ENCODE data around the gene ALDH1L2. TPM values are rescaled to one million over a fixed set of nuclear protein-coding genes. Genes with fewer than 3 reads are reported as not detected.

ALDH1L2 gene
- total RNA-seq, 4 donors from 2014 or later: 4.0 to 8.1 (median 7.1) TPM

- no peak for TF ChIP-seq CTCF (IDR thresholded peaks at IDR 0.05)
- TF ChIP-seq POLR2A (IDR thresholded peaks at IDR 0.05): no peak
- no peak for TF ChIP-seq POLR2AphosphoS5 (IDR thresholded peaks at IDR 0.05)
- no peak for TF ChIP-seq EP300 (IDR thresholded peaks at IDR 0.05)
- H3K36me3 ChIP-seq: no peaks in the 10 kb centered on the region
- no peak for ATAC-seq
- no peaks in the 10 kb centered on the region for H3K9me3 ChIP-seq
- H3K27me3 ChIP-seq: no peaks in the 10 kb centered on the region
- no peaks in the 10 kb centered on the region for H3K4me1 ChIP-seq
- 80% methylated on average over 1 of the region's 4 CpGs; no CpG with 5 or more reads in 1 of the 2 donors for WGBS, 2 donors (ENCODE audit: low coverage in 1 of 2)
- H3K4me3 ChIP-seq: no peak overlapping the region
- H3K27ac ChIP-seq: no peak overlapping the region
Observed at GRCh38 chr12:104975587-104976343, 108.5 kb downstream of the ALDH1L2 start.

GRCh38 chr12:104974626-104975290 is 109.5 kb downstream of the ALDH1L2 start:
- TF ChIP-seq CTCF (IDR thresholded peaks at IDR 0.05): no peak
- no peak for TF ChIP-seq POLR2AphosphoS5 (IDR thresholded peaks at IDR 0.05)
- Histone ChIP-seq H3K27ac (no peak overlapping the region), H3K36me3 (no peaks in the 10 kb centered on the region), H3K4me3 (no peak overlapping the region), H3K4me1 (no peaks in the 10 kb centered on the region), H3K27me3 (no peaks in the 10 kb centered on the region), H3K9me3 (no peaks in the 10 kb centered on the region)
- 61% methylated on average over 2 to 5 of the region's 7 CpGs for WGBS, 2 donors (ENCODE audit: low coverage in 1 of 2)
- peak; percentile 41 for ATAC-seq

GRCh38 chr12:104973250-104973649 is 111.0 kb downstream of the ALDH1L2 start:
- Histone ChIP-seq H3K9me3 (no peaks in the 10 kb centered on the region), H3K4me3 (no peak overlapping the region)
- WGBS, 2 donors (ENCODE audit: low coverage in 1 of 2): 94% methylated on average over 4 to 5 of the region's 5 CpGs

GRCh38 chr12:104971306-104971705 is 113.0 kb downstream of the ALDH1L2 start:
- Histone ChIP-seq H3K27ac (no peak overlapping the region), H3K4me3 (no peak overlapping the region), H3K27me3 (no peaks in the 10 kb centered on the region), H3K4me1 (no peaks in the 10 kb centered on the region), H3K9me3 (no peaks in the 10 kb centered on the region), H3K36me3 (no peaks in the 10 kb centered on the region)
- 51 to 73% methylated on average over 2 to 4 of the region's 5 CpGs for WGBS, 2 donors (ENCODE audit: low coverage in 1 of 2)
- ATAC-seq: no peak
- TF ChIP-seq POLR2A (IDR thresholded peaks at IDR 0.05) (no peak), POLR2AphosphoS5 (IDR thresholded peaks at IDR 0.05) (no peak), EP300 (IDR thresholded peaks at IDR 0.05) (no peak), CTCF (IDR thresholded peaks at IDR 0.05) (no peak)

More at GRCh38 chr12:104973250-104973649, 111.0 kb downstream of the ALDH1L2 start:
- no peaks in the 10 kb centered on the region for H3K36me3 ChIP-seq
- H3K4me1 ChIP-seq: no peaks in the 10 kb centered on the region
- ATAC-seq: no peak
- no peak overlapping the region for H3K27ac ChIP-seq
- H3K27me3 ChIP-seq: no peaks in the 10 kb centered on the region
- TF ChIP-seq CTCF (IDR thresholded peaks at IDR 0.05): no peak
- no peak for TF ChIP-seq EP300 (IDR thresholded peaks at IDR 0.05)
- TF ChIP-seq POLR2AphosphoS5 (IDR thresholded peaks at IDR 0.05): no peak
- no peak for TF ChIP-seq POLR2A (IDR thresholded peaks at IDR 0.05)

Other genes starting within 250 kb of the ALDH1L2 start
- 10 to 100 TPM; 24.1 to 95.4 (median 49.4) TPM for gene SLC41A2, start 126.2 kb downstream of the ALDH1L2 start, total RNA-seq
- gene NOPCHAP1, start 98.1 kb downstream of the ALDH1L2 start, total RNA-seq: 1 to 10 TPM; 3.3 to 6.9 (median 4.5) TPM
- gene WASHC4, start 23.3 kb upstream of the ALDH1L2 start, total RNA-seq: 100 to 1,000 TPM in 1 of 4 donors, 10 to 100 TPM in 3; 32.7 to 136 (median 53.6) TPM
- gene APPL2, start 151.7 kb upstream of the ALDH1L2 start, total RNA-seq: 10 to 100 TPM; 17.0 to 32.4 (median 23.4) TPM
- 1 to 10 TPM in 3 of 4 donors, not detected in 1; 1.9 to 4.3 (median 2.2) TPM for gene C12orf75, start 246.2 kb upstream of the ALDH1L2 start, total RNA-seq